SIG-M5 (cell line): Measurements from ENCODE around the gene P3H2.
A peak's percentile ranks its signal among the peaks of the same experiment; 100 is the strongest.

Experiments used
- DNase-seq: peaks from one replicate; lab custom pipeline; 2025; lab: John Stamatoyannopoulos, UW

Gene P3H2

GRCh38 chr3:190125436-190126068 lies 4.9 kb upstream of the P3H2 start:
- DNase-seq, result no peak

- no peak for DNase-seq
Measured at GRCh38 chr3:190124067-190124466, 3.4 kb upstream of the P3H2 start.

GRCh38 chr3:190122198-190122771 lies 1.6 kb upstream of the P3H2 start:
- no peak for DNase-seq

- DNase-seq, result no peak
Measured at GRCh38 chr3:190121383-190121782, 686 bp upstream of the P3H2 start.

- no peak for DNase-seq
Measured at GRCh38 chr3:190121061-190121377, 322 bp upstream of the P3H2 start.

GRCh38 chr3:190119461-190120268 lies 1.0 kb downstream of the P3H2 start:
- peak; percentile 10 for DNase-seq

GRCh38 chr3:190118438-190118837 lies 2.3 kb downstream of the P3H2 start:
- no peak for DNase-seq

- no peak for DNase-seq
Measured at GRCh38 chr3:190117981-190118380, 2.7 kb downstream of the P3H2 start.

- DNase-seq, result no peak
Measured at GRCh38 chr3:190116551-190117067, 4.1 kb downstream of the P3H2 start.

- DNase-seq, result no peak
Measured at GRCh38 chr3:190110826-190111225, 9.9 kb downstream of the P3H2 start.

GRCh38 chr3:190109441-190109840 lies 11.3 kb downstream of the P3H2 start:
- DNase-seq, result no peak

- DNase-seq, result no peak
Measured at GRCh38 chr3:190108804-190109203, 11.9 kb downstream of the P3H2 start.

- DNase-seq, result no peak
Measured at GRCh38 chr3:190105876-190106275, 14.8 kb downstream of the P3H2 start.

GRCh38 chr3:190101320-190102011 lies 19.2 kb downstream of the P3H2 start:
- DNase-seq, result peak; percentile 21

- no peak for DNase-seq
Measured at GRCh38 chr3:190099099-190099498, 21.6 kb downstream of the P3H2 start.

- DNase-seq, result no peak
Measured at GRCh38 chr3:190097617-190098016, 23.1 kb downstream of the P3H2 start.

GRCh38 chr3:190097025-190097424 lies 23.7 kb downstream of the P3H2 start:
- no peak for DNase-seq

- DNase-seq, result no peak
Measured at GRCh38 chr3:190096345-190096744, 24.4 kb downstream of the P3H2 start.

GRCh38 chr3:190094160-190094718 lies 26.5 kb downstream of the P3H2 start:
- DNase-seq, result no peak

GRCh38 chr3:190092250-190092649 lies 28.4 kb downstream of the P3H2 start:
- DNase-seq, result no peak

GRCh38 chr3:190089711-190090110 lies 31.0 kb downstream of the P3H2 start:
- DNase-seq, result no peak

GRCh38 chr3:190088890-190089289 lies 31.8 kb downstream of the P3H2 start:
- no peak for DNase-seq
